Left lung (tissue), 10 donors: Measurements from ENCODE around the gene SCRT2. TPM values are rescaled to one million over a fixed set of nuclear protein-coding genes. Genes with fewer than 3 reads are reported as not detected.

Experiments
- ATAC-seq: fragments of 200-7000 bp; cut with Tn5 transposase; one replicate; pipeline ENCODE4 v1.9.1; 2020; ENCODE audit warnings: moderate library complexity
- DNase-seq, 4 donors: peaks; one replicate each; pipeline ENCODE4 v3.0.0-alpha.2; 2013 to 2020
- H3K27ac ChIP-seq, 2 donors: fragments of 200-600 bp; sonication (generic) in 1 of 2; one replicate each; pipeline versions ENCODE4 v1.5.0 to v1.8.0; 2020 to 2021
- H3K27me3 ChIP-seq, 2 donors: fragments of 200-600 bp; sonication (generic) in 1 of 2; one replicate each; pipeline versions ENCODE4 v1.5.0 to v1.8.0; 2020 to 2021
- H3K36me3 ChIP-seq, 2 donors: fragments of 200-600 bp; sonication (generic) in 1 of 2; one replicate each; pipeline versions ENCODE4 v1.5.0 to v1.8.0; 2020 to 2021
- H3K4me1 ChIP-seq, 2 donors: fragments of 200-600 bp; one replicate each; pipeline ENCODE4 v1.8.0; 2021
- H3K4me3 ChIP-seq, 2 donors: fragments of 200-600 bp; sonication (generic) in 1 of 2; one replicate each; pipeline versions ENCODE4 v1.5.0 to v1.8.0; 2020 to 2021; ENCODE audit warnings: mild to moderate bottlenecking in 1 of 2
- H3K9me3 ChIP-seq, 2 donors: fragments of 200-600 bp; sonication (generic) in 1 of 2; one replicate each; pipeline versions ENCODE4 v1.5.0 to v1.8.0; 2020 to 2021
- CTCF ChIP-seq, 2 donors: fragments of 200-600 bp; sonication (generic) in 1 of 2; IDR thresholded peaks; one replicate each; pipeline versions ENCODE4 v1.5.0 to v1.8.0; 2021; ENCODE audit warnings: antibody characterized with exemption in 2 of 2
- intact Hi-C, 2 donors: fragments of 100-400 bp; cut with DNase I; formaldehyde crosslinking; loops; one replicate each; pipeline versions ENCODE4 v1.11.2 to v1.14.2; 2022
- polyA plus RNA-seq, 6 donors: library from polyadenylated mRNA; unstranded; fragments of 120-200 nt; gene quantifications; one replicate each; pipeline ENCODE4 v1.2.1, GENCODE V29; 2013; ENCODE audit not compliant: insufficient read length in 6 of 6
- total RNA-seq, 2 donors: library from RNA; stranded (reverse); fragmentation: NEBNext Ultra II Directional; extraction: Animal tissue kit (Norgen Biotek cat#: 25700); gene quantifications; one replicate each; pipeline ENCODE4 v1.2.1, GENCODE V29; 2021
- donor health status: DM: no; HTN: yes; CAD: no.
- donor health status: DM: no; HTN: no; CAD: no.

Gene SCRT2
- total and polyA plus RNA-seq, 8 donors, result not detected

- Histone ChIP-seq H3K27me3 (peaks cover 0 to 12% of the 10 kb centered on the region in 2 donors), H3K4me1 (no peaks in the 10 kb centered on the region), H3K4me3 (no peak overlapping the region), H3K9me3 (peaks cover 0 to 3% of the 10 kb centered on the region in 2 donors), H3K27ac (no peak overlapping the region), H3K36me3 (no peaks in the 10 kb centered on the region)
- TF ChIP-seq CTCF (IDR thresholded peaks at IDR 0.05), result no peak
- intact Hi-C loops, result no loop called here
- no peak for ATAC-seq
- no peak for DNase-seq
These were observed 53.4 kb downstream of the SCRT2 start for GRCh38 chr20:622161-622560.

GRCh38 chr20:621125-621756 lies 54.4 kb downstream of the SCRT2 start:
- no peak for TF ChIP-seq CTCF (IDR thresholded peaks at IDR 0.05)
- H3K36me3 ChIP-seq, result no peaks in the 10 kb centered on the region
- H3K9me3 ChIP-seq, result peaks cover 0 to 3% of the 10 kb centered on the region in 2 donors
- intact Hi-C loops, result no loop called here
- no peak for DNase-seq
- ATAC-seq, result no peak
- no peak overlapping the region for H3K27ac ChIP-seq
- peaks cover 0 to 12% of the 10 kb centered on the region in 2 donors for H3K27me3 ChIP-seq
- no peak overlapping the region for H3K4me3 ChIP-seq
- no peaks in the 10 kb centered on the region for H3K4me1 ChIP-seq

GRCh38 chr20:620246-620645 lies 55.4 kb downstream of the SCRT2 start:
- no peak for TF ChIP-seq CTCF (IDR thresholded peaks at IDR 0.05)
- no peaks in the 10 kb centered on the region for H3K4me1 ChIP-seq
- ATAC-seq, result no peak
- H3K36me3 ChIP-seq, result no peaks in the 10 kb centered on the region
- H3K4me3 ChIP-seq, result no peak overlapping the region
- intact Hi-C loops, result no loop called here
- H3K27me3 ChIP-seq, result peaks cover 0 to 12% of the 10 kb centered on the region in 2 donors
- no peak overlapping the region for H3K27ac ChIP-seq
- H3K9me3 ChIP-seq, result peaks cover 0 to 3% of the 10 kb centered on the region in 2 donors
- DNase-seq, result no peak

GRCh38 chr20:618980-619379 lies 56.6 kb downstream of the SCRT2 start:
- H3K27ac ChIP-seq, result no peak overlapping the region
- no peak for ATAC-seq
- DNase-seq, result no peak
- H3K4me3 ChIP-seq, result no peak overlapping the region
- no peak for TF ChIP-seq CTCF (IDR thresholded peaks at IDR 0.05)
- no peaks in the 10 kb centered on the region for H3K4me1 ChIP-seq
- intact Hi-C loops, result no loop called here
- peaks cover 0 to 3% of the 10 kb centered on the region in 2 donors for H3K9me3 ChIP-seq
- peaks cover 0 to 14% of the 10 kb centered on the region in 2 donors for H3K27me3 ChIP-seq
- H3K36me3 ChIP-seq, result no peaks in the 10 kb centered on the region

GRCh38 chr20:617934-618690 lies 57.5 kb downstream of the SCRT2 start:
- Histone ChIP-seq H3K27me3 (peaks cover 1 to 21% of the 10 kb centered on the region in 2 donors), H3K9me3 (peaks cover 0 to 3% of the 10 kb centered on the region in 2 donors), H3K4me1 (no peaks in the 10 kb centered on the region), H3K36me3 (no peaks in the 10 kb centered on the region), H3K4me3 (no peak overlapping the region), H3K27ac (no peak overlapping the region)
- intact Hi-C loops, result no loop called here
- DNase-seq (no peak), ATAC-seq (no peak)
- no peak for TF ChIP-seq CTCF (IDR thresholded peaks at IDR 0.05)
